Measurements from ENCODE around the gene PAQR4. TPM values are rescaled to one million over a fixed set of nuclear protein-coding genes. Genes with fewer than 3 reads are reported as not detected.

The PAQR4 gene
- 10.5 TPM for polyA plus RNA-seq (2013)

GRCh38 chr16:2968738-2969544, at the start of gene PAQR4:
PAQR4 (plus strand) TSS chr16:2969348; CDS start chr16:2969675, 327 bp downstream.
- no peak within 1 kb of the TSS for H3K27ac ChIP-seq (ENCODE audit: insufficient read depth in 1 of 2, low read depth in 1 of 2, low read length in 2 of 2, poor library complexity in 1 of 2, severe bottlenecking in 2 of 2)
- no peaks in the 10 kb centered on the region for H3K9me3 ChIP-seq (ENCODE audit: control extremely low read depth in 1 of 5, control insufficient read depth in 4 of 5, insufficient read depth in 2 of 5, low read depth in 1 of 5, low read length in 4 of 5)
- H3K36me3 ChIP-seq (ENCODE audit: control insufficient read depth in 4 of 4, insufficient read depth in 4 of 4, low read length in 3 of 4): peaks cover 0 to 35% (median 16%) of the 10 kb centered on the region in 4 experiments
- peaks cover 0 to 60% (median 51%) of the 10 kb centered on the region in 4 experiments for H3K4me1 ChIP-seq (ENCODE audit: control extremely low read depth in 1 of 4, control insufficient read depth in 4 of 4, insufficient read depth in 4 of 4, low read length in 3 of 4)
- WGBS (ENCODE audit: insufficient coverage): 2% methylated on average over 90 of the region's 98 CpGs
- ChIA-PET POLR2A (interaction anchor here (0.6 kb wide), 1 partner anchor 1795 kb away, joined by 3 read pairs; no protein-coding TSS in a partner anchor), CTCF (interaction anchor here (0.6 to 1.6 kb wide), 8 partner anchors 8 to 60 kb away, joined by 3 to 6 read pairs (median 3); no protein-coding TSS in a partner anchor)
- H3K4me3 ChIP-seq (ENCODE audit: control insufficient read depth in 1 of 7, extremely low read depth in 1 of 7, insufficient read depth in 4 of 7, low read depth in 2 of 7, low read length in 6 of 7): peak within 1 kb of the TSS; percentile 71 to 87 (median 82)
- DNase-seq: peak; percentile 68 to 81 (median 78)
- H3K27me3 ChIP-seq (replicated peaks in 2 of 5; ENCODE audit: control insufficient read depth in 4 of 5, insufficient read depth in 5 of 5, low read length in 4 of 5): peaks cover 0 to 47% (median 19%) of the 10 kb centered on the region in 5 experiments

- Histone ChIP-seq H3K4me1 (ENCODE audit: control extremely low read depth in 1 of 4, control insufficient read depth in 4 of 4, insufficient read depth in 4 of 4, low read length in 3 of 4) (peaks cover 0 to 4% (median 2%) of the 10 kb centered on the region in 4 experiments), H3K27ac (ENCODE audit: insufficient read depth in 1 of 2, low read depth in 1 of 2, low read length in 2 of 2, poor library complexity in 1 of 2, severe bottlenecking in 2 of 2) (no peak overlapping the region)
- POLR2A ChIA-PET: no interaction called here
Observed at GRCh38 chr16:2919511-2920255, 49.5 kb upstream of the PAQR4 start.

GRCh38 chr16:2923481-2923880, 45.7 kb upstream of the PAQR4 start:
- ChIA-PET CTCF (interaction anchor here (0.6 to 3.3 kb wide), 4 partner anchors 10 to 646 kb away, joined by 3 to 10 read pairs (median 5); no protein-coding TSS in a partner anchor), POLR2A (no interaction called here)
- Histone ChIP-seq H3K36me3 (ENCODE audit: control insufficient read depth in 4 of 4, insufficient read depth in 4 of 4, low read length in 3 of 4) (peaks cover 0 to 13% (median 8%) of the 10 kb centered on the region in 4 experiments), H3K4me1 (ENCODE audit: control extremely low read depth in 1 of 4, control insufficient read depth in 4 of 4, insufficient read depth in 4 of 4, low read length in 3 of 4) (peaks cover 0 to 9% (median 7%) of the 10 kb centered on the region in 4 experiments), H3K27me3 (replicated peaks in 2 of 5; ENCODE audit: control insufficient read depth in 4 of 5, insufficient read depth in 5 of 5, low read length in 4 of 5) (no peaks in the 10 kb centered on the region), H3K27ac (ENCODE audit: insufficient read depth in 1 of 2, low read depth in 1 of 2, low read length in 2 of 2, poor library complexity in 1 of 2, severe bottlenecking in 2 of 2) (no peak overlapping the region), H3K9me3 (ENCODE audit: control extremely low read depth in 1 of 5, control insufficient read depth in 4 of 5, insufficient read depth in 2 of 5, low read depth in 1 of 5, low read length in 4 of 5) (no peaks in the 10 kb centered on the region), H3K4me3 (ENCODE audit: control insufficient read depth in 1 of 7, extremely low read depth in 1 of 7, insufficient read depth in 4 of 7, low read depth in 2 of 7, low read length in 6 of 7) (no peak overlapping the region)
- WGBS (ENCODE audit: insufficient coverage): 100% methylated on average over 3 of the region's 14 CpGs
- DNase-seq: no peak

More at GRCh38 chr16:2919511-2920255, 49.5 kb upstream of the PAQR4 start:
- peak; percentile 66 to 89 (median 76) for DNase-seq
- peaks cover 2 to 22% (median 9%) of the 10 kb centered on the region in 4 experiments for H3K36me3 ChIP-seq (ENCODE audit: control insufficient read depth in 4 of 4, insufficient read depth in 4 of 4, low read length in 3 of 4)
- no peak overlapping the region for H3K4me3 ChIP-seq (ENCODE audit: control insufficient read depth in 1 of 7, extremely low read depth in 1 of 7, insufficient read depth in 4 of 7, low read depth in 2 of 7, low read length in 6 of 7)
- H3K27me3 ChIP-seq (replicated peaks in 2 of 5; ENCODE audit: control insufficient read depth in 4 of 5, insufficient read depth in 5 of 5, low read length in 4 of 5): no peaks in the 10 kb centered on the region
- CTCF ChIA-PET: interaction anchor here (0.8 to 8.0 kb wide), 14 partner anchors 8 to 83 kb away, joined by 3 to 47 read pairs (median 4); partner anchors contain the start of genes FLYWCH1 and PRSS22
- WGBS (ENCODE audit: insufficient coverage): 8% methylated on average over 8 of the region's 13 CpGs
- no peaks in the 10 kb centered on the region for H3K9me3 ChIP-seq (ENCODE audit: control extremely low read depth in 1 of 5, control insufficient read depth in 4 of 5, insufficient read depth in 2 of 5, low read depth in 1 of 5, low read length in 4 of 5)

GRCh38 chr16:2924901-2925755, 44.0 kb upstream of the PAQR4 start:
- POLR2A ChIA-PET: no interaction called here
- H3K4me1 ChIP-seq (ENCODE audit: control extremely low read depth in 1 of 4, control insufficient read depth in 4 of 4, insufficient read depth in 4 of 4, low read length in 3 of 4): peaks cover 0 to 7% (median 5%) of the 10 kb centered on the region in 4 experiments
- H3K9me3 ChIP-seq (ENCODE audit: control extremely low read depth in 1 of 5, control insufficient read depth in 4 of 5, insufficient read depth in 2 of 5, low read depth in 1 of 5, low read length in 4 of 5): no peaks in the 10 kb centered on the region
- no peak overlapping the region for H3K27ac ChIP-seq (ENCODE audit: insufficient read depth in 1 of 2, low read depth in 1 of 2, low read length in 2 of 2, poor library complexity in 1 of 2, severe bottlenecking in 2 of 2)
- no peaks in the 10 kb centered on the region for H3K27me3 ChIP-seq (replicated peaks in 2 of 5; ENCODE audit: control insufficient read depth in 4 of 5, insufficient read depth in 5 of 5, low read length in 4 of 5)
- CTCF ChIA-PET: interaction anchor here (0.5 to 3.3 kb wide), 6 partner anchors 12 to 85 kb away, joined by 3 to 10 read pairs (median 4); no protein-coding TSS in a partner anchor
- WGBS (ENCODE audit: insufficient coverage): 84% methylated on average over 32 of the region's 42 CpGs
- peak in 2 of 3 donors; percentile 16 to 28 for DNase-seq
- peaks cover 0 to 15% (median 14%) of the 10 kb centered on the region in 4 experiments for H3K36me3 ChIP-seq (ENCODE audit: control insufficient read depth in 4 of 4, insufficient read depth in 4 of 4, low read length in 3 of 4)
- H3K4me3 ChIP-seq (ENCODE audit: control insufficient read depth in 1 of 7, extremely low read depth in 1 of 7, insufficient read depth in 4 of 7, low read depth in 2 of 7, low read length in 6 of 7): no peak overlapping the region

- Histone ChIP-seq H3K27me3 (replicated peaks in 2 of 5; ENCODE audit: control insufficient read depth in 4 of 5, insufficient read depth in 5 of 5, low read length in 4 of 5) (no peaks in the 10 kb centered on the region), H3K4me1 (ENCODE audit: control extremely low read depth in 1 of 4, control insufficient read depth in 4 of 4, insufficient read depth in 4 of 4, low read length in 3 of 4) (peaks cover 0 to 7% (median 5%) of the 10 kb centered on the region in 4 experiments), H3K36me3 (ENCODE audit: control insufficient read depth in 4 of 4, insufficient read depth in 4 of 4, low read length in 3 of 4) (peaks cover 0 to 24% (median 18%) of the 10 kb centered on the region in 4 experiments), H3K27ac (ENCODE audit: insufficient read depth in 1 of 2, low read depth in 1 of 2, low read length in 2 of 2, poor library complexity in 1 of 2, severe bottlenecking in 2 of 2) (no peak overlapping the region), H3K9me3 (ENCODE audit: control extremely low read depth in 1 of 5, control insufficient read depth in 4 of 5, insufficient read depth in 2 of 5, low read depth in 1 of 5, low read length in 4 of 5) (no peaks in the 10 kb centered on the region), H3K4me3 (ENCODE audit: control insufficient read depth in 1 of 7, extremely low read depth in 1 of 7, insufficient read depth in 4 of 7, low read depth in 2 of 7, low read length in 6 of 7) (no peak overlapping the region)
- CTCF ChIA-PET: interaction anchor here (0.6 to 3.3 kb wide), 16 partner anchors 11 to 142 kb away, joined by 3 to 11 read pairs (median 5); no protein-coding TSS in a partner anchor
- POLR2A ChIA-PET: no interaction called here
- DNase-seq: no peak
- 89% methylated on average over 5 of the region's 9 CpGs for WGBS (ENCODE audit: insufficient coverage)
Observed at GRCh38 chr16:2925951-2926649, 43.0 kb upstream of the PAQR4 start.

- Histone ChIP-seq H3K4me3 (ENCODE audit: control insufficient read depth in 1 of 7, extremely low read depth in 1 of 7, insufficient read depth in 4 of 7, low read depth in 2 of 7, low read length in 6 of 7) (peak overlapping the region in 1 of 7 experiments; percentile 61), H3K4me1 (ENCODE audit: control extremely low read depth in 1 of 4, control insufficient read depth in 4 of 4, insufficient read depth in 4 of 4, low read length in 3 of 4) (peaks cover 0 to 7% (median 5%) of the 10 kb centered on the region in 4 experiments), H3K9me3 (ENCODE audit: control extremely low read depth in 1 of 5, control insufficient read depth in 4 of 5, insufficient read depth in 2 of 5, low read depth in 1 of 5, low read length in 4 of 5) (no peaks in the 10 kb centered on the region), H3K27ac (ENCODE audit: insufficient read depth in 1 of 2, low read depth in 1 of 2, low read length in 2 of 2, poor library complexity in 1 of 2, severe bottlenecking in 2 of 2) (no peak overlapping the region), H3K36me3 (ENCODE audit: control insufficient read depth in 4 of 4, insufficient read depth in 4 of 4, low read length in 3 of 4) (peaks cover 0 to 27% (median 20%) of the 10 kb centered on the region in 4 experiments), H3K27me3 (replicated peaks in 2 of 5; ENCODE audit: control insufficient read depth in 4 of 5, insufficient read depth in 5 of 5, low read length in 4 of 5) (no peaks in the 10 kb centered on the region)
- POLR2A ChIA-PET: no interaction called here
- WGBS (ENCODE audit: insufficient coverage): 50% methylated on average over 1 of the region's 5 CpGs
- DNase-seq: no peak
- CTCF ChIA-PET: interaction anchor here (0.6 to 1.8 kb wide), 21 partner anchors 8 to 620 kb away, joined by 3 to 11 read pairs (median 4); no protein-coding TSS in a partner anchor
Observed at GRCh38 chr16:2926650-2926999, 42.5 kb upstream of the PAQR4 start.
